ENCODE data around the gene ILF3.

DNA sequence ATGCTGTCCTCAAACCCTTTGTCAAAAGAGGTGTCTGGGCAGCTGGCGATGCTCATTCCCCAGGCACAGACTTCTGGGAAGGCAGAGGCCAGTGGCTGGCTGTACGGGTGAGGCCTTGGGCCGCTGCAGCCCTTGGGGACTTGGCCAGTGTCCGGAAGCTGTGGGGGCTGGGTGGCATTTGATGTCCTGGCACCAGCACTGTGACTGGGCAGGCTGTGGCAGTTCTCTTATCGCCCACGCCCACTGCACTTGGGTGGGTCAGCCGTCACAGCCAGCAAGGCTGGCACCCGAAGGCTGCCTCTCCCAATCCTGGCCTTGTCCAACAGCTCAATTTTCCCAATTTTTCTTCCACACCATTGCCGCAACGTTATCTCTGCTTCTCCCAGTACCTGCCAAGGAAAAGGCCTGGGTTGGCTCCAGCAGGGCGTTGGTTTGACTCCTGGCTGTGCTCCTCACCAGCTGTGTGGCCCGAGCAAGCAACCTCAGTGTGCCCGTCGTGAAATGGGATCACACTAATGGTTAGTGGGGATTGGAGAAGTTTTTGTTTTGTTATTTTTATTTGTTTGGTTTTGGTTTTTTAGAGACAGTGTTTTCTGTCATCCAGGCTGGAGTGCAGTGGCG lies 41.5 kb upstream of the ILF3 start:
- TF ChIP-seq CTCF (IDR thresholded peaks at IDR 0.05) (no peak), POLR2A (IDR thresholded peaks at IDR 0.05) (no peak)
